Right lobe of liver (tissue), 6 donors: ENCODE results near the gene CEP43. TPM values are rescaled to one million over a fixed set of nuclear protein-coding genes. Genes with fewer than 3 reads are reported as not detected.

Source experiments
- ATAC-seq, 4 donors: fragments of 200-7000 bp; cut with Tn5 transposase; one replicate each; pipeline ENCODE4 v1.9.1; 2020; ENCODE audit warnings: mild to moderate bottlenecking in 4 of 4, moderate library complexity in 4 of 4
- DNase-seq, 3 donors: peaks; one replicate each; pipeline ENCODE4 v3.0.0-alpha.2; 2020
- H3K27ac ChIP-seq, 3 donors: fragments of 200-600 bp; one replicate each; pipeline ENCODE4 v1.8.0; 2022
- H3K27me3 ChIP-seq, 2 donors: fragments of 200-600 bp; one replicate each; pipeline ENCODE4 v1.8.0; 2022
- H3K36me3 ChIP-seq, 4 donors: fragments of 200-600 bp; sonication (generic) in 1 of 4; one replicate each; pipeline versions ENCODE4 v1.5.1 to v1.8.0; 2017 to 2022; ENCODE audit warnings: control low read depth in 1 of 4
- H3K4me1 ChIP-seq, 4 donors: fragments of 200-600 bp; sonication (generic) in 1 of 4; one replicate each; pipeline versions ENCODE4 v1.5.1 to v1.8.0; 2017 to 2022; ENCODE audit warnings: control low read depth in 1 of 4
- H3K4me3 ChIP-seq, 3 donors: fragments of 200-600 bp; one replicate each; pipeline ENCODE4 v1.8.0; 2022
- H3K9me3 ChIP-seq, 4 donors: fragments of 200-600 bp; sonication (generic) in 1 of 4; one replicate each; pipeline versions ENCODE4 v1.5.1 to v1.8.0; 2017 to 2022; ENCODE audit warnings: control low read depth in 1 of 4
- CTCF ChIP-seq, 4 donors: fragments of 200-600 bp in 3 of 4; fragments of 450-650 bp in 1 of 4; IDR thresholded peaks; one replicate each; pipeline versions ENCODE4 v1.5.1 to v1.8.0; 2016 to 2022; ENCODE audit warnings: antibody characterized with exemption in 4 of 4, mild to moderate bottlenecking in 2 of 4
- POLR2A ChIP-seq: fragments of 450-650 bp; IDR thresholded peaks from one replicate; pipeline ENCODE4 v1.6.1; 2017; ENCODE audit warnings: antibody characterized with exemption, mild to moderate bottlenecking
- WGBS: methylation state at CpG from one replicate; pipeline ENCODE4 v1.1.6; 2018; ENCODE audit warnings: low coverage, low lambda C conversion rate; ENCODE audit not compliant: insufficient coverage; ENCODE audit errors: missing lambda C conversion rate; 5-methylcytosine and 5-hydroxymethylcytosine counted together
- intact Hi-C, 2 donors: fragments of 100-400 bp; cut with DNase I; formaldehyde crosslinking; loops; one replicate each; pipeline versions ENCODE4 v1.11.2 to v1.14.1; 2022
- microRNA-seq, 2 donors: library from miRNA; unstranded; fragments of <30 nt; microRNA quantifications; one replicate each; pipeline ENCODE4, GENCODE V29; 2019 to 2020
- small RNA-seq, 2 experiments: library from RNA; depleted of rRNA; stranded (forward); fragments of <200 nt; gene quantifications; one replicate each; pipeline ENCODE3, GENCODE V24; 2016
- total RNA-seq, 6 experiments: library from RNA; depleted of rRNA in 2 of 6; stranded (reverse); fragments of >200 nt in 2 of 6; fragmentation: NEBNext Ultra II Directional in 3 of 6; extraction: Animal tissue kit (Norgen Biotek cat#: 25700) in 3 of 6; gene quantifications; one replicate each; pipeline versions ENCODE4 v1.1.0 to v1.2.4, GENCODE V29; 2016 to 2023
- donor health status: DM: no; HTN: yes; CAD: no.
- donor health status: DM: no; HTN: no; CAD: no.
- donor health status: DM: no; HTN: no; CAD: no.
- donor health status: DM: no; HTN: yes; CAD: no.
- donor health status: DM: no; HTN: yes; CAD: no.

CEP43 gene
- total RNA-seq, 6 experiments from 2014 or later: 11.7 to 23.5 (median 19.7) TPM

DNA sequence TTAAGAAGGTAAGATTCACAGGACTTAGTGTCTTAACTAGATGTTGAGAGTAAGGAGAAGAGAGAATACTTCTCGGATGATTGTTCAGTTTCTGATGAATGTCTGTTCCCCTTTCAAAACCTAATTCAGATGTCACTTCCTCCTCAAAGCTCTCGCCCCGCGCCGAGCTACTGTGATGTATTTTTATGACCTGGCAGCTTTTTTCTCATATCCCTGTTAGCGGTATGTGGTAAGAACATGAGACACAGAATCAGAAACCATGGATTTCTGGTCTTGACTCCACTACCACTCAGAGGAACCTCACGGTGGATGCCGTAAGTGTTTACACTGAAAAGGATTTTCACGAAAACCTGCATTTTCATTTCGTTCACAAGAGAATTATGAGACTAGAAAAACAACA lies 48.4 kb downstream of the CEP43 start:
- no peak for TF ChIP-seq POLR2A
- TF ChIP-seq CTCF (IDR thresholded peaks at IDR 0.05): no peak
- Histone ChIP-seq H3K27me3 (no peaks in the 10 kb centered on the region), H3K27ac (no peak overlapping the region), H3K36me3 (no peaks in the 10 kb centered on the region), H3K4me1 (no peaks in the 10 kb centered on the region), H3K4me3 (no peak overlapping the region), H3K9me3 (no peaks in the 10 kb centered on the region)
- ATAC-seq: peak in 3 of 4 donors; percentile 43 to 56 (median 50)
- intact Hi-C loops: no loop called here
- WGBS: 67% methylated on average over 10 of the region's 10 CpGs
- DNase-seq: no peak

Small RNA genes lying within 50 kb of the gene (microRNA-seq; reads per million reads assigned to microRNA genes)
- 0 to 0.64 reads per million in 2 donors for gene MIR3939

Small RNA genes lying within 50 kb of the gene (small RNA-seq; reads per million reads assigned to genes)
- 0 reads per million in 2 experiments for gene MIR3939

Other genes with a start within 250 kb of the CEP43 start
- 10 to 100 TPM; 21.7 to 48.4 (median 30.8) TPM for gene RNASET2, start 42.8 kb upstream of the CEP43 start, total RNA-seq
- under 1 TPM in 3 of 6 experiments, not detected in 3; 0.06 to 0.58 (median 0.12) TPM for gene CCR6, start 123.7 kb downstream of the CEP43 start, total RNA-seq
- not detected for gene GPR31, start 158.6 kb downstream of the CEP43 start, total RNA-seq